GM20431 (cell line): ENCODE results near the gene SERINC5.
"Not testable (repeated sequence)": the region's sequence is repeated elsewhere in the genome, so short reads cannot be mapped to it uniquely, and the experiment has no call there.

Experiments
- in situ Hi-C: fragments of 300-500 bp; cut with MseI, MboI; formaldehyde crosslinking; loops from one replicate; pipeline ENCODE4 v1.15.0; 2020; ENCODE audit warnings: low sequenced_read_pairs; ENCODE audit not compliant: unreplicated experiment

The SERINC5 gene

GRCh38 chr5:80182809-80183580 lies 72.9 kb downstream of the SERINC5 start:
- in situ Hi-C loops: no loop called here

- in situ Hi-C loops: no loop called here
Observed at GRCh38 chr5:80181618-80182211, 74.1 kb downstream of the SERINC5 start.

- in situ Hi-C loops: no loop called here
Observed at GRCh38 chr5:80177236-80177635, 78.6 kb downstream of the SERINC5 start.

- in situ Hi-C loops: no loop called here
Observed at GRCh38 chr5:80175337-80175736, 80.5 kb downstream of the SERINC5 start.

GRCh38 chr5:80174790-80175189 lies 81.1 kb downstream of the SERINC5 start:
- in situ Hi-C loops: no loop called here

- in situ Hi-C loops: no loop called here
Observed at GRCh38 chr5:80172067-80172695, 83.7 kb downstream of the SERINC5 start.

GRCh38 chr5:80170117-80170535 lies 85.7 kb downstream of the SERINC5 start:
- in situ Hi-C loops: no loop called here

- in situ Hi-C loops: no loop called here
Observed at GRCh38 chr5:80168388-80169028, 87.3 kb downstream of the SERINC5 start.

- in situ Hi-C loops: no loop called here
Observed at GRCh38 chr5:80165452-80165851, 90.4 kb downstream of the SERINC5 start.

- in situ Hi-C loops: no loop called here
Observed at GRCh38 chr5:80161165-80161564, 94.7 kb downstream of the SERINC5 start.

- in situ Hi-C loops: no loop called here
Observed at GRCh38 chr5:80160242-80160641, 95.6 kb downstream of the SERINC5 start.

GRCh38 chr5:80159133-80159815 lies 96.6 kb downstream of the SERINC5 start:
- in situ Hi-C loops: no loop called here

- in situ Hi-C loops: no loop called here
Observed at GRCh38 chr5:80156156-80156555, 99.7 kb downstream of the SERINC5 start.

GRCh38 chr5:80154749-80155148 lies 101.1 kb downstream of the SERINC5 start:
- in situ Hi-C loops: no loop called here

GRCh38 chr5:80154289-80154688 lies 101.6 kb downstream of the SERINC5 start:
- in situ Hi-C loops: not testable (repeated sequence)

- in situ Hi-C loops: no loop called here
Observed at GRCh38 chr5:80153586-80154126, 102.2 kb downstream of the SERINC5 start.

GRCh38 chr5:80152778-80153177 lies 103.1 kb downstream of the SERINC5 start:
- in situ Hi-C loops: no loop called here

GRCh38 chr5:80151890-80152289 lies 104.0 kb downstream of the SERINC5 start:
- in situ Hi-C loops: no loop called here

GRCh38 chr5:80150731-80151130 lies 105.1 kb downstream of the SERINC5 start:
- in situ Hi-C loops: no loop called here

- in situ Hi-C loops: no loop called here
Observed at GRCh38 chr5:80149161-80149609, 106.7 kb downstream of the SERINC5 start.
